Cardiac septum (tissue), 1 donor: ENCODE results near the gene ZDHHC8. TPM values are rescaled to one million over a fixed set of nuclear protein-coding genes. Genes with fewer than 3 reads are reported as not detected.
A peak's percentile ranks its signal among the peaks of the same experiment; 100 is the strongest.
"Not testable (repeated sequence)": the region's sequence is repeated elsewhere in the genome, so short reads cannot be mapped to it uniquely, and the experiment has no call there.

Source experiments
- DNase-seq: peaks from one replicate; pipeline ENCODE4 v3.0.0-alpha.2; 2020; ENCODE audit warnings: low spot score
- intact Hi-C: fragments of 100-400 bp; cut with DNase I; formaldehyde crosslinking; loops from one replicate; pipeline ENCODE4 v1.14.0; 2022
- total RNA-seq: library from RNA; stranded (reverse); fragmentation: NEBNext Ultra II Directional; extraction: Animal tissue kit (Norgen Biotek cat#: 25700); gene quantifications from one replicate; pipeline ENCODE4 v1.2.1, GENCODE V29; 2021
- donor health status: DM: no; HTN: no; CAD: no.

ZDHHC8 gene
- total RNA-seq, 1 donor from 2014 or later = 43.4 TPM

- intact Hi-C loops = no loop called here
Measured at GRCh38 chr22:20149257-20150250, 17.9 kb downstream of the ZDHHC8 start.

GRCh38 chr22:20150381-20151275 is 19.0 kb downstream of the ZDHHC8 start, which contains the start of gene CCDC188:
TSS of gene CCDC188 (minus strand) at chr22:20151055. CDS start at chr22:20150986, 69 bp downstream.
- DNase-seq = no peak
- intact Hi-C loops = no loop called here

More at GRCh38 chr22:20149257-20150250, 17.9 kb downstream of the ZDHHC8 start:
- DNase-seq = no peak

DNA sequence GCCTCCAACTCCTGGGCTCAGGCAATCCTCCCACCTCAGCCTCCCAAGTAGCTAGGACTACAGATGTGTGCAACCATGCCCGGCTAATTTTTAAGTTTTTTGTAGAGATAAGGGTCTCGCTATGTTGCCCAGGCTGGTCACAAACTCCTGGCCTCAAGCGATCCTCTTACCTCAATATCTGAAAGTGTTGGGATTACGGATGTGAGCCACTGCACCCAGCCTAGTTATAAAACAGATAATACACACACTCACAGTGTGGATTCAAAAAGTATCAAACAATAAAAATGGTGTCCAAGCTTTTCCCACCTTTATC is 19.6 kb downstream of the ZDHHC8 start:
- DNase-seq = no peak
- intact Hi-C loops = no loop called here

DNA sequence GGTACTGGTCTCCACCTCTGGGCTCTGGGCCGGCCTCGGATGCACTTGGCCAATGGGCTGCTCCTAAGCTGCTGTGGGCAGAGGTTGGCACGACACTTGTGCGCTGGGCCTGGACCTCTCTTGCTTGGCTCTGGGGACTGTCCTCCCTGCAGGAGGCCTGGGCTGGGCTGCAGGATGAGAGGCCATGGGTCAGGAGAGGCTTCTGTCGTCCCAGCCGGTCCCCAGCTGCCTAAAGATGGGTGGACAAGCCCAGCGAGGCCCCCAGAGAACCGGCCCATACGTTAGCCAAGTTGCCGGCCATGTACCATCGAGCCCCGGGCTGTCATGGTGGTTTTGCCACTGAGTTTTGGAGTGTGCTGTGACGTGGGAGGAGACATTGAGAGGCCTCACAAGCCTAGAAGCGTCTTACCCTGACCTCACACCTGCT is 20.9 kb downstream of the ZDHHC8 start:
- no peak for DNase-seq
- intact Hi-C loops = no loop called here

DNA sequence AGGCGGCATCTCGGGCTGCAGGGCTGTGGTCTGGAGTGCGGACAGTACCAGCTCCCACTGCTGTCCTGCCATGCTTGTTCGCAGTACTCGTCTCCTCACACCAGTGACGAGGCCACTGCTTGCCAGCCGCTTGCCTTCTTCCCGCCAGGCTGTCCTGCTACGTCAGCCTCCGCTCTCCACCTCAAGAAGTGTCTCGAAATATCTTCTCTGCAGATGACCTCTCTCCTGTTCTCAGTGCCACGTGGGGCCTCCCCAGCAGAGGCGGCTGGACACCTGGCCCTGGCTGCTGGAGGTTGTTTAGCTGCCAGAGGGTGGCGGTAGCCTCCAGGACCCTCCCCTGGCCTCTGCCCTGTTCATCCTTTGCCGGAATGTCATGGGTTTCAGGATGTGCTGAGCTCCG is 22.3 kb downstream of the ZDHHC8 start:
- DNase-seq = no peak
- intact Hi-C loops = no loop called here

DNA sequence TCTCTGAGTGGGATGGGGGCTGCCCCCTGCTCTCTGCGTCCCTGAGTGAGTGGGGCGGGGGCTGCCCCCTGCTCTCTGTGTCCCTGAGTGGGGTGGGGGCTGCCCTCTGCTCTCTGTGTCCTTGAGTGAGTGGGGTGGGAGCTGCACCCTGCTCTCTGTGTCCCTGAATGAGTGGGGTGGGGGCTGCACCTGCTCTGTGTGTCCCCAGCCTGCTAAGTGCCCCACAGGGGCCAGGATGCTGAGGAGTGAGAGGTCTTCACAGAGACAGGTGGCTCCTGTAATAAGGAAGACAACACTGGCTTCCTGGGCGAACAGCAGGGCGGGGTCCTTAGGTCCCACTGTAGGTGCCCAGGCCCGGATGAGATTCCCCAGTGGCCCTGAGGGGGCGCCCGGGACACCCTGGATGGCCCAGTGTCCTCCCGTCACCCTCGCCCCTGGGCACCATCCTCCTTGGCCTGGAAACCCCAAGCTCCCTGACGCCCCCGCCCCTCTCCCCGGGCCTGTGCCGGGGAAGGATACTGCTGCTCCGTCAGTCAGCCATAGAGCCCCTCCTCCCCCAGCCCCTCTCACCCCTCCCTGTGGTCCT is 23.1 kb downstream of the ZDHHC8 start:
- no peak for DNase-seq
- intact Hi-C loops = no loop called here

- intact Hi-C loops = no loop called here
- no peak for DNase-seq
Measured at GRCh38 chr22:20155330-20156041, 23.9 kb downstream of the ZDHHC8 start.

DNA sequence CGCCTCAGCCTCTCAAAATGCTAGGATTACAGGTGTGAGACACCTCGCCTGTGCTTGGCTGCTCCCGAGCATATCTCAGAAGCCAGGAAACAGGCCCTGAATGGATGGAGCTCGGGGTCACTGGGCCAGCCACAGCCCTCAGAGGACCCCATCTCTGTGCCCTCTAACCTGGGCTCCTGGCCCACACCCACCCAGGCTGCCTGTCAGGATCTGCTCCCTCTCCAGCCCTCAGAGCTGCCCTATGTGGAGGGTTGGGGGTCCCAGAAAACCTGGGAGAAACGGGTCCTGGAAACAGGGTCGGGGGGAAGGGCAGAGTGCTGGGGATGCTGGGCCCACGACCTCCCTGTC is 24.4 kb downstream of the ZDHHC8 start:
- no peak for DNase-seq

DNA sequence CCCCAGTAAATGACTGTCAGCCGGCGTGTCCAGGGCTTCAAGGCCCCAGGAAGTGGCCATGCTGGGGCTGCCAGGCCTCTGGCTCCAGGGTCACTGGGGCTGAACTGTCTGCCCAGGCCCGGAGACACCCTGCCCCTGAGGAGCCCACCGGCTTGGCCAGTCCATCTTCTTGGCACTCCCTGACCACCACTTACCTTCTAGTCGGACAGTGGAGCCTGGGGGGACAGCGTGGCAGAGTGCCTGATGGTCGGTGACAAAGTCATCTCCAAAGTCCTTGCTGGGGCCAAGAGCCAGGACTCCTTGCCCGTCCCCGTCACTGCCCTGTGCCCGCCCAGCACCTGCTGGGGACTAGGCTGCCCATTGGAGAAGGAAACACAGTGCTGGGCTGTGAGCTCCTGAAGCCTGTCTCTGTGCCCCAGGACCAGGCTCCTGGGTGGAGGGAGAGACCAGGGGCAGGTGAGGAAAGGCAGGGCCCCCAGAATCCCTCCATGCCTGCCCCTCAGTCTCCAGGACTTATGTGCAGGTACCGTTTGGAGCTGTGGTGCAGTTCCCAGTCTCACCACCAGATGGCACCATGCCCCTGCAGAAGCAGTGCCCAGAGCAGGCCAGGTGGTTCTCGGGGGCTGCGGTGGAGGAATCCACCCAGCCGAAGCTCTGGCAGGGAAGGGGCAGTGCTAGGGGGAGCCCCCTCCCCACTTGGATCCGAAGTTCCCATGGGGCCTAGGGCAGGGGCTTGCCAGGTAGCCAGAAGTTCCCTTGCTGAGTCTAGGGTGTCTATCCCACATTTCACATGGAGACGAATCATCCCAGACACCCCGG is 25.2 kb downstream of the ZDHHC8 start:
- DNase-seq = peak; percentile 87
- intact Hi-C loops = loop anchor here (1.0 kb wide), 2 partner anchors 110 to 128 kb away; no protein-coding TSS in a partner anchor

More for the DNA sequence above, 24.4 kb downstream of the ZDHHC8 start:
- intact Hi-C loops = no loop called here

DNA sequence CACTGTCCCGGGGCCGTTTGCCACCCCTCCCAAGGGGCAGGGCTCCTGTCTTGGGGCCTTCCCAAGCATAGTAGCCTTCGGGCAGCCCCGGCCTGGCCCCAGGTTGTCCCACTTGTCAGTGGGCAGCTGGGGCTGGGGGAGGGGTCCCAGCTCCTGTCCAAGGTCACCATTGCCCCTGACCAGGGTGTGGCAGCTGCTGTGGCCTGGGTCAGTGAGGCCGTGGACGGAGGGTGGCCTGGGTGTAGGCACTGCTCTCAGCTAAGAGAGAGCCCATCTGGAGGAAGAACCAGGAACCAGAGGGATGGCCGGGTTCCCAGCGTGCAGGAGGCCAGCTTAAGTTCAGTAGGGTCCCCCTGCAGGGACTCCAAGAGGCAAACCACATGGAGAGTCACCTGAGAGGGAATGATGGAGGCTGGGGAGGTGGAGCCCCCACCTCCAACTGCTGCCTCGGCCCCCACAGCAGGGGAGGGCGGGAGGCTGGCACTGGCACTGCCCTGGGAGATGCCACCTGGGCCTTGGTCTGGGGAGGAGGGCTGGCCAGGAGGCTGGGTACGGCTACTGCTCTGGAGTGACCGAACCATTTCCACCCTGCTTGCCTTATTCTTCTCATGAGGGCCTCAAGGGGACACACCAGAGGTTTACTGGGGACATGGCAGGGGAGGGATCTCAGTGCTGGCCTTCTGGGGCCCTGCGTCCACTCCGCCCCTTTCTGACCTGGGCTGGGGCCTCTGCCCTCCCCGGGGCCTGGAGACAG is 26.0 kb downstream of the ZDHHC8 start:
- no peak for DNase-seq
- intact Hi-C loops = loop anchor here (1.0 kb wide), 2 partner anchors 110 to 128 kb away; no protein-coding TSS in a partner anchor

- intact Hi-C loops = no loop called here
- no peak for DNase-seq
Measured at GRCh38 chr22:20158391-20159036, 26.9 kb downstream of the ZDHHC8 start.

GRCh38 chr22:20159076-20159475 is 27.5 kb downstream of the ZDHHC8 start:
- intact Hi-C loops = no loop called here
- no peak for DNase-seq

GRCh38 chr22:20159531-20159930 is 27.9 kb downstream of the ZDHHC8 start:
- DNase-seq, intact Hi-C loops: not testable (repeated sequence)

GRCh38 chr22:20160041-20160440 is 28.4 kb downstream of the ZDHHC8 start:
- no peak for DNase-seq
- intact Hi-C loops = no loop called here

DNA sequence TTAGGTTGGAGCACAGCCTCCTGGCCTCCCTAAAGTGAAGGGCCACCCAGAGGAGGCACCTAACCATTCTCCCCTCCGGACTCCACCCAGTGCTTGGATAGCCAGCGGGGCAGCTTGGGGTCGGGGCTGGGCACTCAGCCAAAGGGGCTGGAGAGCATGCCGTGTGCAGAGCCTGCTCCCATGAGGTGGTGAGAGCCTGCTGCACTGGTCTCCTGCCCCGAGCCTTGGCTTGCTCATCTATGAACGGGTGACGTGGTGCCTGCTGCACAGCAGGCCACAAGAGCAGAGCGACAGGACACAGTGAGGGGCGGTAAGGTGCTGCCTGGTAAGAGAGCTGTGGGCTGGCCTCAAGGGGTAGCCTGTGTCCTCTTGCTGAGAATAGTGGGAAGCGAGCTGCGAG is 33.3 kb downstream of the ZDHHC8 start:
- intact Hi-C loops = no loop called here
- DNase-seq = no peak

GRCh38 chr22:20165421-20165820 is 33.8 kb downstream of the ZDHHC8 start:
- DNase-seq = no peak
- intact Hi-C loops = no loop called here

- intact Hi-C loops = no loop called here
- DNase-seq = no peak
Measured at GRCh38 chr22:20165913-20166312, 34.3 kb downstream of the ZDHHC8 start.
